Activated CD4-positive, alpha-beta T cell treated with anti-CD3 and anti-CD28 coated beads, Interleukin-2, Interleukin-6, amounts not matched to agents 100 ng/mL and 50 ng/mL, durations not matched to agents 16 hours and 8 hours (primary cell): ENCODE measurements around the gene EXOC4.

Source experiments
- DNase-seq: peaks from one replicate; pipeline ENCODE4 v3.0.0-alpha.2; 2020

Gene EXOC4

DNA sequence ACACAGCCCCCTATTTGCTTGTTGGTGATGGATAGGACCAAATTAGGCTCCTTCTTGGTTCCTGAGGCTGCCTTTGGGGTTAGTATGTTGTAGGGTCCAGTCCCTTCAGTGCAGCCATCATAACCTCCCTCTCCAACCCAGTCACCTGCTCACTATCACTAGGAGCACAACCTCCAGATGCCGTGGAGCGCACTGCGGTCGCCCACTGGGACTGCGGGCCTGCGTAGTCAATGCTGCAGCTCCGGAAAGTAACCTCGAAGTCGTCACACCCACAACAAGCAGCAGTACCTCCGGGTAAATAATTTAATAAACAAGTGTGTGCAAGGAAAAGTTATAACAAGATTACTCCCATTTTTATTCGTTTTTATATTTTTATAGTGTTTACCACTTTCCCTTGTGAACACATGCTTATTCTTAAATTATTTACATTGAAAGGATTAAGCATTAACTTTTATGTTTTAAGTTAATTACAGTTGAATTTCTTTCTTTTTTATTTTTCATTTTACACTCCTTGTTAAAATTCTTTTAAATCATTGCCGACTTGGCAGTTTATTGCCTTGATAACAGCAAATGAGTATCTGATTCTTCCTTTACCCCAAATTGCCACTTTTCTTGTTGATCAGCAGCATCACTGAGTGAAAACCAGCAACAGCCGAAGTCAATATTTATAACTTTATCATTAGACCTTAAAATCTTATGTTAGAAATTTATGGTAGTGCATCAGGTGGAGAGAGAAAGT lies 474.8 kb downstream of the EXOC4 start:
- no peak for DNase-seq

- no peak for DNase-seq
These were observed 477.5 kb downstream of the EXOC4 start for GRCh38 chr7:133730360-133730759.

- no peak for DNase-seq
These were observed 480.5 kb downstream of the EXOC4 start for GRCh38 chr7:133733401-133733800.

DNA sequence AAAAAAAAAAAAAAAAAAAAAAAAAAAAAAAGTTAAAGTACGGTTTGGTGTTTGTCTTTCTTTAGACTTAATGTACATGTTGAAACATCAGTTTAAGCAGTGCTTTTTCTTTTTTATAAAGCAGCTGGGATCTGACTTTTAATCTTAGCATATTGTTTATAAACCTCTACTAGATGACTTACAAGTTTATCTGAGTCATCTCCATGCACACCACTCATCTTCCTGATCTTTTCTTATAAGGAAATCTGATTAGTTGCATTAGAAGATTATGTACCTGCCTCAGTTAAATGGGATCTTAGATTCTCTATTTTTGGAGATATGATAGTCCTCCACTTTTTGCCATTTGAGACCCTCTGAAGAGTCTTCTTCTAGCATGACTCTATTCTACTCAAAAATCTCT lies 482.3 kb downstream of the EXOC4 start:
- DNase-seq: no peak

- DNase-seq: no peak
These were observed 486.9 kb downstream of the EXOC4 start for GRCh38 chr7:133739817-133740216.

- no peak for DNase-seq
These were observed 488.2 kb downstream of the EXOC4 start for GRCh38 chr7:133741078-133741477.

DNA sequence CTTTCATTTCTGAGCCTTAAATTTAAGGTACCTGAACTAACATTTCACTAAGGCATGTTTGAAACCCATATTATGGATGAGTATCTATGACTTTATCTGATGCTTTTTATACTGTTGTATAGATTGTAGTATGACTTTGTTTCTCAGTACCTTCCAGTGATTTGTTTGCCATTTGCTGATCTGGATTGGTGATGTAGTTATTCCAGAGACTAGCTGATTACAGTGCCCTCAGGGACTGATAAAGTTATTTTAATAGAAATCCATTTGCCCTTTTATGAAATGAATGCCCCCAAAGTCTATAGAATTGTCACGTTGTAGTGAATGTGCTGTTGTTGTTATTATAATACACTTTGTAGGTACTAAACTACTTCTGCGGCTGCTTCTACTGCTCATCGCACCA lies 488.8 kb downstream of the EXOC4 start:
- no peak for DNase-seq

- no peak for DNase-seq
These were observed 490.0 kb downstream of the EXOC4 start for GRCh38 chr7:133742709-133743538.

DNA sequence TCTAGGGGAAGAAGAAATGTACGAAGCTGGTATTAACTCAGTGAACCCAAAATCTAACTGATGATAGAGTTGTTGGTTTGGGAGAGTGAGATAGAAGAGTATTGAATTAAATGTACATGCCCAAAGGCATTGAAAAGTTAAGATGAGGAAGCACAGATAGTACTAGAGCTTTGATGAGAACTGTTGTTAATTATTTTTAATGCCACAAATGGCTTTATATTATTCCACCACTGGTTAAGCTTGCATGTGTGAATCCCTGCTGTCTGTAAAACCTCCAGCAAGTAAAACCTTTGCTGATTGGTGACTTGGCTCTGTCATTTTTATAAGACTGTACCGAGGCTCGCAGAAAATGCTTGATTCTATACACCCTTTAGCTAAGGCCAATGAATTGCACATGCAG lies 491.6 kb downstream of the EXOC4 start:
- DNase-seq: no peak

DNA sequence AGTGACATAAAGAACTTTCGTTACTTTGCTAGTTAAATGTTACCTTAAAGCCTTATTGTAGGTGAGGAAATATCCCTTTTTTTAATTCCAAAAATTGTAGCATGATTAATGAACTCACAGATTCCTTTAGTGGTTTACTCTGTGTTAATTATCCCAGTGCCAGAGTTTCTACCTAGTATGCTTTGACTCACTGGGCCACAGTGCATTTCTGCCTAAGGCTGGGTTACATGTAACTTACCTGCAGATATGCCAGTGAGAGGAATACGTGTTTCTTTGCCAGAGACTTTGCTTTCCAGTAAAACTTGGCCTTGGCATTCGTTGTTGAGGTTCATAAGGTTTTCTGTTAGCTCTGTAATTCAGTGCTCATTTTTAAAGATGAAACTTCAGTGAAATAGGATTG lies 493.4 kb downstream of the EXOC4 start:
- no peak for DNase-seq

GRCh38 chr7:133746847-133747246 lies 494.0 kb downstream of the EXOC4 start:
- DNase-seq: no peak

DNA sequence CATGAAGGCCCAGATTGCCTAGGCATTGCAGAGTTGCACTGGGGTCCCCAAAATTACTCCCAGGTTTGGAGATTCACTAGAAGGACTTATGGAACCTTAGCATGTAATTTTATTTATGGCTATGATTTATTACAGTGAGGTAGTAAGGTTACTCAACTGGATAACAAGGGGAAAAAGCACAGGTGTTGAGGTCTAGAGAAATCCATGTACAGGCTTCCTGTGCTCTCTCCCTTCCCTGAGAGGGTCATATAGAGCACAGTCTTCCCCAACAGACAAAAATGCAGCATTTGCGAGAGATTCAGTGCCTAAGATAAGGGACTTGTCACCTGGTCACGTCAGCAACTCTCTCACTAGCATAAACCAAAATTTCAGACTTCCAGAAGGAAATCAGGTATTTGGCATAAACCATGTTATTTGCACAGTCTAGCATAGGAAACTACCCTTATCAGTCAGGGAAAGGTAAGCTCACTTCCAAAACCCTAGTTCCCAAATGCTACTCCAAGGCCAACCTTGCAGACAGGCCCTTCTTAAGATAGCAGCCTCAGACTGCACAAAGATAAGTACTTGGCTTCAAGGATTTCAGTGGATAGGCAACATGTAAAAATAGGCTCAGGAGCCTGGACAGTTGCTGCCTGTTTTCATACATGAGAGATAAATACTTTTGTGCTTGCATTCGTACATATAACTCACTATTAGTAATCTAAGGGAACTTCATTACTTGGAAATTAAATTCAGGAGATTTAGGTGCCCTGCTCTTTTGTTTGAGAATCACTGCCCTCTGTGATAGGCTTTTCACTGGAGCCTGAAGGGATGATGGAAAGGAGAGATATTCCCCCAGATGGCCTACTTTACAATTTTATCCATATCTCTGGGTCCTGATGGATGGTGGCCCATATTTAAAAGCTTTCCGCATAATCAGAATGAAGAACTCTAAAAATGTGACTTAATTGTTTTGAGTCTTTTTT lies 495.8 kb downstream of the EXOC4 start:
- DNase-seq: no peak

DNA sequence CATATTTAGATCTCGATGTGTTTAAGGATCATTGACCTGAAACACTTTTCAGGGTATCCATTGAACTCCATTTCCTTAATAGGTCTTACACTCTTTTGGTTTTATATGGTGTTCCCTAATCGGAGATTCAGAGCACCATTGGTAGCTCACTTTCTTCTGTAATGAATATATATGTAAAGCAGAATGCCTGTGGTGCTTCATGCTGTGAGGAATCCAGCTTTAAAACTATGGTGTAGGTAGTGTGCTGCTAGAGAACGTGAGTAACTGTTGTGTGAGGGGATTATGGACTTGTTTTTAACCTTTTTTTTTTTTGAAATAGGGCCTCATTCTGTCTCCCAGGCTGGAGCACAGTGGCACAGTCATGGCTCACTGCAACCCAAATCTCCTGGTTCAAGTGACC lies 497.4 kb downstream of the EXOC4 start:
- no peak for DNase-seq

DNA sequence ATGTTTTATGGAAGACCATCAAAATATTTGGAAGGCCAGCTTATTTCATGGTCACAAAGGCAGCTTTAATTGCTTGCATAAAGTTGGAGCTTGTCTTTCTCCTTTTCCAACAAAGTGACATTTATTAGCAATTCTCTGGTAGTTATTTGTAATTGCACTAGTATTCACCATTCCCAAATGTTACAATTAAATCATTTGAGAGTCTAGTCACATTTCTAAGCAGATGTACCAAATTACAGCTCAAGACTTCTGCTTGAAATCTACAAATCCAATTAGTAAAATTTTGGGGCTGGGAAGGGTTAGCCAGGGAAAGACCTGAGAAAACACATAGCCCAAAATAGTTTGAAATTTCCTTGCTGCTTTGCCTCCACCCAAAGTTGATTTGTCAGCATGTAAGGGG lies 498.2 kb downstream of the EXOC4 start:
- no peak for DNase-seq

DNA sequence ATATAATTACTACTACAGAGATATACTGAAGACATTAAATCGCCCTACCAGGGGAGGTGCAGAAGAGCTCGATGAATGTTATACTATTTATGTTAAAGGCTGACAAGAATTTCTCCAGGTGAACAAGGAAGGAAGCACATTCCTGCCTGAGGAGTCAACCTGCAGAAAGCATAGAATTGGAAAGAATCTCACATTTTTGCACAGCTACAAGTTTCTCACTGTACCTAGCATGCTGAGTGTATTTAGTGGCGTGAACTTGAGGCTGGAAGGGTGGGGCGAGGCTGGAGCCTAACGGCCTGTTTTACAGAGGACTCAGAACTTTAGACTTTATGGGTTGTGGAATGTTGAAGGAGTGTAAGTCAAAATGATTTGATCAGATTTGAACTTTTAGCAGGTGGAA lies 500.6 kb downstream of the EXOC4 start:
- DNase-seq: no peak

DNA sequence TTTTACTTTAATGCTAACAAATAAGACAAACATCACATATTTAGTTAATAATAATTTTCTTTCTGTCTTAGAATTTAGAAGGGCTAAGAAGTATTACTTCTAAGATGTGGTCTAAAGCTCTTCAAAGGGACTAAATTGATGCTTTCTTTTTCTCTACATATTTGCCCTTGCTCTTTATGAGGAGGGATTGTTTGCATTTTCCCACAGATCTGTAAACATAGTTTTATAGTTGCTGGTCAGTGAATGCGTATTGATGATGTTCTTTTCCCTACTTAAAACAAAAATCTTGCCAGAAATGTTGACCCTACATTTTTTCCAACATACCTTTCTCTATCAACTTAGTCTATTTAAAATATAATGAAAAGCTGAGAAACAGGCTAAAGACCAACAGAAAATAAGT lies 501.8 kb downstream of the EXOC4 start:
- DNase-seq: no peak

GRCh38 chr7:133755901-133756300 lies 503.0 kb downstream of the EXOC4 start:
- no peak for DNase-seq

- DNase-seq: no peak
These were observed 508.6 kb downstream of the EXOC4 start for GRCh38 chr7:133761443-133761842.

GRCh38 chr7:133763076-133763640 lies 510.3 kb downstream of the EXOC4 start:
- no peak for DNase-seq

- no peak for DNase-seq
These were observed 516.8 kb downstream of the EXOC4 start for GRCh38 chr7:133769668-133770067.

GRCh38 chr7:133770863-133771492 lies 518.1 kb downstream of the EXOC4 start:
- no peak for DNase-seq

- DNase-seq: no peak
These were observed 519.0 kb downstream of the EXOC4 start for GRCh38 chr7:133771788-133772419.
